MM.1S (cell line): ENCODE measurements around the gene ARHGEF10L.

Source experiments
- CTCF ChIP-seq: fragments of 300-600 bp; sonication (generic); IDR thresholded peaks from 2 replicates; pipeline ENCODE4 v1.5.1; 2016; ENCODE audit warnings: antibody characterized with exemption, low read length, mixed read lengths
- EZH2 ChIP-seq: fragments of 300-600 bp; sonication (generic); optimal IDR thresholded peaks from 2 replicates; pipeline ENCODE3; 2017; ENCODE audit warnings: low read depth, mild to moderate bottlenecking, antibody characterized with exemption, low read length, mixed read lengths

- TF ChIP-seq EZH2: no peak
- TF ChIP-seq CTCF: no peak
Measured at GRCh38 chr1:17511188-17511587, 28.3 kb upstream of the ARHGEF10L start.
